LoVo (cell line): ENCODE results near the gene PIGR.
"Not testable (repeated sequence)": the region's sequence is repeated elsewhere in the genome, so short reads cannot be mapped to it uniquely, and the experiment has no call there.

ENCODE experiments used
- DNase-seq: peaks from one replicate; pipeline ENCODE4 v3.0.0-alpha.2; 2016; ENCODE audit warnings: low spot score

The PIGR gene

DNA sequence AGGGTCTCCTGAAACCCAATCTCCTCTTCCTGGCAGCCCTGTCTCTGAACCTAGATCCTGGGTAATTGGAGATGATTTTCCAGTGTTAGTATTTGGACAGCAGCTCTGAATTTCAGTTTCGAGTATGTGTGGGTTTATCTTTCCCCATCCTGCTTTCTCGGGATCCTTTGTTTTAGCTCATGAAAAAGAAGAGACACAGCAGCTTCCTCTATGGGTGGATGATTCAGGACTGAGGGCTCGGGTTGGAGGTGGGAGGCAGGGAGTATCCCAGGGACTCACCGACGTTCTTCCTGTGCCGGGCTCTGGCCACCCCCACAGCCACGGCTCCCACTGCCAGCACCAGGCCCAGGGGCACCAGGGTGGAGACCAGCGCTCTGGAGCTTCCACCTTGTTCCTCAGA lies 14.1 kb downstream of the PIGR start:
- no peak for DNase-seq

GRCh38 chr1:206931709-206932108 lies 14.6 kb downstream of the PIGR start:
- no peak for DNase-seq

DNA sequence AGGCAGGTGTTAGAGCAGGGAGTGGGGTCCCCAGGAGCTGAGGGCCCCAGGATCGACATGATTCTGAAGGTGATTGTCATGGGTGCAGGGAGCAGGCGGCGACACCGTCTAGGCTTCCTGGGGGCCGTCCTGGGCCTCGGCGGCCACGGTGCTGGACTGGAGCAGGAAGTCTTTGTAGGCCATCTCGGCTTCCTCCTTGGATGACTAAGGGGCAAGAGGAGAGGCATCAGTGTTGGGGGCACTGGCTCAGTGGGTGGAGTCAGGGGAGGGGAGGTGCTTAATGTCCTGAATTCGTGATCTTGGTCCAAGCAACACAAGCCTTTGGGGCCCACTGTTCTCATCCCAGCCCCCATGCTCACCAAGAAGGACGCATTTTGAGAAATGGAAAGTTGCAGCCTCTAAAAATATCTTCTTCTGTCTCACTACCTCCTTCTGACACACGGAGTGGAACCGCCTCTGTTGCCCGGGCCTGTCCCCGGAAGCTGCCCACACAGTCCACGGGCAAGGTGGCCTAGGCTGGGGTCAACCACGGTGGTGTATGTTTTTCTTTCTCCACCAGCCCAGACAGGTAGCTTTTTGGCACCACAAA lies 16.0 kb downstream of the PIGR start:
- no peak for DNase-seq

- no peak for DNase-seq
Observed at GRCh38 chr1:206929524-206929923, 16.7 kb downstream of the PIGR start.

GRCh38 chr1:206926286-206926685 lies 20.0 kb downstream of the PIGR start:
- DNase-seq: no peak

GRCh38 chr1:206925106-206925736 lies 21.0 kb downstream of the PIGR start:
- DNase-seq: no peak

- DNase-seq: no peak
Observed at GRCh38 chr1:206924592-206925105, 21.6 kb downstream of the PIGR start.

DNA sequence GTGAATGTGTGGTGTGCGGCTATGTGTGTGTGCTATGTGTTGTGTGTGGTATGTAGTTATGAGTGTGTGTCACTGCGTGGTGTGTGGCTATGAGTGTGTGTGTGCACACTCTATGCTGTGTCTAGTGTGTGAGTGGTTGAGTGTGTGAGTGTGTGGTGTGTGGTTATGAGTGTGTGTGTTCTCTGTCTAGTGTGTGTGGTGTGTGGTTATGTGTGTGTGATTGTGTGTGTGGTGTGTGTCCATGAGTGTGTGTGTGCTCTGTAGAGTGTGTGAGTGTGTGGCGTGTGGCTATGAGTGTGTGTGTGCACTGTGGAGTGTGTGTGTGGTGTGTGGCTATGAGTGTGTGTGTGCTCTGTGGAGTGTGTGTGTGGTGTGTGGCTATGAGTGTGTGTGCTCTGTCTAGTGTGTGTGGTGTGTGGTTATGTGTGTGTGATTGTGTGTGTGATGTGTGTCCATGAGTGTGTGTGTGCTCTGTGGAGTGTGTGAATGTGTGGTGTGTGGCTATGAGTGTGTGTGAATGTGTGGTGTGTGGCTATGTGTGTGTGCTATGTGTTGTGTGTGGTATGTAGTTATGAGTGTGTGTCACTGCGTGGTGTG lies 22.2 kb downstream of the PIGR start:
- not testable (repeated sequence) for DNase-seq

GRCh38 chr1:206923009-206923960 lies 23.0 kb downstream of the PIGR start:
- no peak for DNase-seq

DNA sequence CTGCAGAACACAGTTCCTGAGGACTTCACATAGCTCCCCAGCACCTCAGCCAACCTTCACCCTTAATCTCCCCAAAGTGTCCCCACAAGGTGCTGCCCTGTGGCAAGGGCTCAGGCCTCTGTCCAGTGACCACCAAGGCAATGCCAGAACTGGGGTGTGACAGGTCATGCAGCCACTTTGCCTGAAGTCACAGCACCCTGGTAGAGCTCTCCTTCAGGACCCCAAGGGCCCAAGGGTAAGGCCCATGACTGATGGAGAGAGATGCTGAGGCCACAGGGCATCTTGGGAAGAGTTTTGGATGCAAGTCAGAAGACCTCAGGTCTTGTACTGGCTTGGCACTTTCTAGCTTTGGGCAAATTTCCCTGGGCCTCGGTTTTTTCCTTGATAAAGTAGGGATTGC lies 23.7 kb downstream of the PIGR start:
- no peak for DNase-seq

GRCh38 chr1:206921772-206922265 lies 24.4 kb downstream of the PIGR start, which contains the start of gene FCMR:
Gene FCMR (minus strand): TSS chr1:206921941. CDS start chr1:206921854, 87 bp downstream.
- no peak for DNase-seq

GRCh38 chr1:206918076-206918475 lies 28.2 kb downstream of the PIGR start:
- DNase-seq: no peak

GRCh38 chr1:206916000-206916709 lies 30.1 kb downstream of the PIGR start:
- DNase-seq: no peak

DNA sequence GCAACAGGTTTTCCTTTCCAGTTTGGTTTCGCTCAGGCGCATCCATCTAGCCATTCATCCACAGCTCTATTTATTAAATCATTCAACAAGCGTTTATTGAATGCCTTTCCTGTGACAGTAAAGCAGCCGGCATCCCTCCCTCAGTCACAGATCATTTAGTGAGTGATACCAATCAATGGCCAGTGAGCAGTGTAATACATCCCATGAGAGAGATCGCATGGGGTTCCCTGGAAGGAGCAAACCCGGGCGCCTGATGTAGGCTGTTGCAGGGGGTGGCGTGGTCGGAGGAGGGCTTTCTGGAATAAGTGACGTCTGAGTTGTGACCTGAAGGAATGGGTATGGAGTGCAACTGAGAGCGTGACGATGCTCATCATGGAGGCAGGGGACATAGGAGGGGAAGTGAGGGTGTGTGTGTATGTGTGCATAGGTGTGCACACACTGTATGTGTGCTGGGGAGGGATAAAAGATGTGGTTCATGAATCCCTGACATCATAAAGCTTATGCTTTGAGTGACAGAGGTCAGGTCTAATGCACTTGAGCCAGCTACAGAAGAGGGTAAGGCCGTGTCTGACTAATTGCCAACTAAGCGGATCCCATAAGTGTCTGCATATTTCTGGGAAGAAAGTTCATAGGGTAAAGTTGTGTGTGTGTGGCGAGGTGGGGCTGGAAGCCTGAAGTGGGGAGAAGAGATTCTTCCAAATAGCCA lies 31.1 kb downstream of the PIGR start:
- no peak for DNase-seq

DNA sequence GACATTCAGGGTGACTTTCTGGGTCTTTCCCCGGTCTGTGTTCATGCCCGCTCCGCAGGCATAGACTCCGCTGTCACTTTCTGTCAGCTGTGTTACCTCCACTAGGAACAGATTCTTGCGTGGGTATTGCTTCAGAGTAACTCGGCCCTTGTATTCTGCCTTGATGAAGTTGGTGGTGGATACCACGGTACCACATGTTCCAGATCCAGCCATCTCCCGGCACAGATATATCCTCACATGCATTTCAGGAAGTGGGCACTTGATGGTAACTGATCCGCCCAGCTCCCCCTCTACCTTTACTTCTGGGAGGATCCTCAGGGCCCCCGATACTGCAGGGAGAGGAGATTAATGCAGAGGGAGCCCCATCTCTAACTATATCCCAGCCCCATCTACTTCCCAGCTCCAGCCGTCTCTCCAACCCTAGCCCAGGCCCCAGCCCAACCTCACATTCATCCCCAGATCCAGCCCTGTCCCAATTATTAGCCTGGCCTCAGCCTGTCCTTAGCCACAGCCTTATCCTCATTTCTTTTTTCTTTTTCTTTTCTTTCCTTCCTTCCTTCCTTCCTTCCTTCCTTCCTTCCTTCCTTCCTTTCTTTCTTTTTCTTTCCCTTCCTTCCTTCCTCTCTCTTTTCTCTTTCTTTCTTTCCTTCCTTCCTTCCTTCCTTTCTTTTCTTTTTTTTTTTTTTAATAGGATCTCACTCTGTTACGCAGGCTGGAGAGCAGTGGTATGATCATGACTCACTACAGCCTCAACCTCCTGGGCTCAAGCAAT lies 32.3 kb downstream of the PIGR start:
- DNase-seq: no peak

DNA sequence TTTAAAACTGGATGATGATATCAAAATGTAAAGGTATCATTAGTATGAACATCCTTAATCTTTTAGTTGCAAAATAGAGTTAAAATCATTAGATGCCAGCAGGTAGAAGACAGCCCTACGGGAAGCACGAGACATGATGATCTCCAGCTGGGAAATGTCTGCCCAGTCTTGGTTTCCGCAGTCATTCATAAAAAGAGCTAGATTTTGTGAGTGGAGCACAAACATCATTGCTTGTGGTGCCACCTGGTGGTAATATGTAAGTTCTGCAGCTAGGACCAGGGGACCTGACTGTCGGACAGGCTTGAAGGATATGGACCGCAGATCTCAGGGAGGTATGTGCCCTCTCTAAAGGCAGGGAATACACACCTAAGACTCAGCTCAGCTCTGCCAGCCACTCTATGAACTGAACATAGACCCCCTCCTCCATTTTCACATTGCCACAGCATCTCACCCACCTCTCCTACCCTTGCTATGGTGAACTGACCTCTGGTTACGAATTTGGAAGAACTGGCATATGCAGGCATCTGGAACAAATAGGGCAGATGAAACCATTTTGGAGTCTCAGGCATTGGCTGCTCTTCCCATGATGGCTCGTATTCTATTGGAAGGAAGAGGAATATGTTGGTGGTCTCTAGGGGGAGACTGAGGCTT lies 33.7 kb downstream of the PIGR start:
- DNase-seq: peak; percentile 75

GRCh38 chr1:206911064-206911663 lies 35.1 kb downstream of the PIGR start:
- DNase-seq: peak; percentile 68

DNA sequence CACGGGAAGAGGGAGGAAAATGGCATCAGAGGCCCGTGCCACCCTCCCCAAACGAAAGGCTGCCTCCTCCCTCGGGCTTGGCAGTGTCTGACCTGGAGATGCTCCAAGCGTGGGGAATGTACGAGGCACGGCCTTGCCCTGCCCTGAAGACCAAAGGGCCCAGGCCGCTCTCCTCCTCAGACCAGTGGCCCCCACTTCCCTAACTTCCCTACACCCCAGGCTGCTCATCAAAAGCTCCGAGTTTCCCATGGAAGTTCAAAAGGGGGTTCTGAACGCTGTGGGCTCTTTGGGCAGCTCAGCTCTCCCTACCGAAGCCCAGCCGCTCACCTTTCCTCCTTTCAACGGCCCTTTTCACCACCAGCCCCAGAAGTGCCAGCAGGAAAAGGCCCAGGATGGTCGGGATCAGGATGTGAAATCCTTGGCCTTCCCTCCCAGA lies 36.4 kb downstream of the PIGR start:
- DNase-seq: no peak
